BE2C (cell line): ENCODE results near the gene ITGAV.

Experiments
- DNase-seq: peaks from one replicate; pipeline ENCODE4 v3.0.0-alpha.2; 2020
- H3K27me3 ChIP-seq: fragments of 250-450 bp; sonication (Bioruptor Pico); 2 replicates; pipeline ENCODE4 v1.5.1; 2020; ENCODE audit warnings: mild to moderate bottlenecking
- H3K36me3 ChIP-seq: fragments of 250-450 bp; sonication (Bioruptor Pico); 2 replicates; pipeline ENCODE4 v1.5.1; 2020; ENCODE audit warnings: mild to moderate bottlenecking
- H3K4me1 ChIP-seq: fragments of 250-450 bp; sonication (Bioruptor Pico); 2 replicates; pipeline ENCODE4 v1.5.1; 2020
- H3K4me3 ChIP-seq: 2 replicates; pipeline ENCODE4 v1.5.1; 2011; ENCODE audit warnings: low read depth, low read length
- H3K9me3 ChIP-seq: fragments of 250-450 bp; sonication (Bioruptor Pico); 2 replicates; pipeline ENCODE4 v1.5.1; 2020
- TF ChIP-seq, protein P1 (sequence below): IDR thresholded peaks from 2 replicates; pipeline ENCODE4 v1.5.1; 2012; ENCODE audit warnings: mild to moderate bottlenecking, low read depth, low read length

Gene ITGAV

DNA sequence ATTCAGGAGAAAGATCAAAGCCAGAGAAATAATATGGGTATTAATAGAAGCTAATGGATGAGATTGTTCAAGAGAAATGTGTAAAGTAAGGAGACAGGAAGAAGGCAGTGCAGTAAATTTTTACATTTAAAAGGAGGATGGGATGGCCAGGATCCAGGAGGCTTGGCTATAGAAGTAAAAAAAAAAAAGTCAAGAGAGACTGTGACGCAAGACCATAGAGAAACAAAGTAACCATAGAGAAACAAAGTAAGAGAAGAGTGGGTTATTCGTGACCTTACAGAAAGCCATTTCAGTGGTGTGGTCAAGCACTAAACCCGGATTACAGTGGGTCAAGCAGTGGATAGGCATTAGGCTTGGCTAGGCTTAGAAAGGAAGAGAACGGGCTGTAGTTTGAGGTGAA is 93.5 kb downstream of the ITGAV start:
- TF ChIP-seq, protein P1, sequence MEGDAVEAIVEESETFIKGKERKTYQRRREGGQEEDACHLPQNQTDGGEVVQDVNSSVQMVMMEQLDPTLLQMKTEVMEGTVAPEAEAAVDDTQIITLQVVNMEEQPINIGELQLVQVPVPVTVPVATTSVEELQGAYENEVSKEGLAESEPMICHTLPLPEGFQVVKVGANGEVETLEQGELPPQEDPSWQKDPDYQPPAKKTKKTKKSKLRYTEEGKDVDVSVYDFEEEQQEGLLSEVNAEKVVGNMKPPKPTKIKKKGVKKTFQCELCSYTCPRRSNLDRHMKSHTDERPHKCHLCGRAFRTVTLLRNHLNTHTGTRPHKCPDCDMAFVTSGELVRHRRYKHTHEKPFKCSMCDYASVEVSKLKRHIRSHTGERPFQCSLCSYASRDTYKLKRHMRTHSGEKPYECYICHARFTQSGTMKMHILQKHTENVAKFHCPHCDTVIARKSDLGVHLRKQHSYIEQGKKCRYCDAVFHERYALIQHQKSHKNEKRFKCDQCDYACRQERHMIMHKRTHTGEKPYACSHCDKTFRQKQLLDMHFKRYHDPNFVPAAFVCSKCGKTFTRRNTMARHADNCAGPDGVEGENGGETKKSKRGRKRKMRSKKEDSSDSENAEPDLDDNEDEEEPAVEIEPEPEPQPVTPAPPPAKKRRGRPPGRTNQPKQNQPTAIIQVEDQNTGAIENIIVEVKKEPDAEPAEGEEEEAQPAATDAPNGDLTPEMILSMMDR, result no peak
- H3K27me3 ChIP-seq, result no peaks in the 10 kb centered on the region
- H3K4me3 ChIP-seq, result no peak overlapping the region
- H3K9me3 ChIP-seq, result no peaks in the 10 kb centered on the region
- no peaks in the 10 kb centered on the region for H3K36me3 ChIP-seq
- no peaks in the 10 kb centered on the region for H3K4me1 ChIP-seq
- no peak for DNase-seq

DNA sequence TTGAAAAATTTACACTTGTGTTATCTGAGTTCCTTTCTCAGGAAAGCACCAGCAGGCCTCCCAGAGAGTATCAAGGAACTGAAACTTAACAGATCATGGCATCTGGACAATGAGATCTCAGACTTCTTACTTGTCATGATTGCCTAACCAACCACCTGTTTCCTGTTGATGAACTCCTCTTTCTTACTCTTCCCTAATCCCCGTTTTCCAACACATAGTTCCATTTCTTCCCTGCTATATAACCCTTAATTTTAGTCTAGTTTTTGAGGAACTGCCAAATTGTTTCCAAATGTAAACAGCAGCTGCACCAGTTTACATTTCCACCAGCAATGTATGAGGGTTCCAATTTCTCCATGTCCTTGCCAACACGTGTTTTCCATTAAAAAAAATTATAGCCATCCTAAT is 98.0 kb downstream of the ITGAV start:
- Histone ChIP-seq H3K36me3 (no peaks in the 10 kb centered on the region), H3K4me3 (no peak overlapping the region), H3K4me1 (no peaks in the 10 kb centered on the region), H3K9me3 (no peaks in the 10 kb centered on the region), H3K27me3 (no peaks in the 10 kb centered on the region)
- TF ChIP-seq, protein P1, result no peak
- DNase-seq, result no peak

DNA sequence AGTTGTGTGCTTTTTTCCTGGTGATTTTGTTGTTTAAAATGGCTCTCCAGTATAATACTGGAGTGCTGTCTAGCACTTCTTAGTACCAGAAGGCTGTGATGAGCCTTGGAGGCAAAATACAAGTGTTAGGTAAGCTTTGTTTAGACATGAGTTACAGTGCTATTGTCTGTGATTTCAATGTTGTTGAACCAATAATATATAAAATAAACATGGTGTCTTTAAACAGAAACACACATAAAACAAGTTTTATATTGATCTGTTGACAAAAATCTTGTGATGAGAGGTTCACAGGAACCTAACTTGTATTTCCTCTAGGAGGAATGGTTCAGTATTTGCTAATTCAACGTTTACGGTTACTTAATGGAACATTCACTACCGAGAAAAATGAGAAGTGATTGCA is 99.0 kb downstream of the ITGAV start:
- TF ChIP-seq, protein P1, result no peak
- no peak overlapping the region for H3K4me3 ChIP-seq
- H3K4me1 ChIP-seq, result no peaks in the 10 kb centered on the region
- no peaks in the 10 kb centered on the region for H3K36me3 ChIP-seq
- H3K9me3 ChIP-seq, result no peaks in the 10 kb centered on the region
- no peaks in the 10 kb centered on the region for H3K27me3 ChIP-seq
- no peak for DNase-seq

DNA sequence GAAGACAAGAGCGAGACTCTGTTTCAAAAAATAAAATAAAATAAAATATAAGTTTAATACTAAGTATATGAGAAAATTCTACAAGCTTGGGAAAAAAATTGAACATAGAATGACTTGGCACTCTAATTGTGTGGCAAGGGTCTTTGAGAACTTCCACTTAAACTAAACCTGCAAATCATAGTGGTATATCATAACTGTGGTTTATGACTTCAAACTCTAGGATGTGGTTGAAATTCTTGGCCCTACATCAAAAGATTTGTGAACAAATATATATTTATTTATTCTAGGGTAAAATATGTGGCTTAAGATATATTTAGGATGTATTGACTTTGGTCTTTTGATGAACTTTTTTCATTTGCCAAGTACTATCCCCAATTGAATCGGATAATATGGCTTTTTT is 100.9 kb downstream of the ITGAV start:
- TF ChIP-seq, protein P1, result no peak
- H3K4me3 ChIP-seq, result no peak overlapping the region
- no peak for DNase-seq
- H3K4me1 ChIP-seq, result no peaks in the 10 kb centered on the region
- H3K27me3 ChIP-seq, result no peaks in the 10 kb centered on the region
- no peaks in the 10 kb centered on the region for H3K36me3 ChIP-seq
- H3K9me3 ChIP-seq, result no peaks in the 10 kb centered on the region

DNA sequence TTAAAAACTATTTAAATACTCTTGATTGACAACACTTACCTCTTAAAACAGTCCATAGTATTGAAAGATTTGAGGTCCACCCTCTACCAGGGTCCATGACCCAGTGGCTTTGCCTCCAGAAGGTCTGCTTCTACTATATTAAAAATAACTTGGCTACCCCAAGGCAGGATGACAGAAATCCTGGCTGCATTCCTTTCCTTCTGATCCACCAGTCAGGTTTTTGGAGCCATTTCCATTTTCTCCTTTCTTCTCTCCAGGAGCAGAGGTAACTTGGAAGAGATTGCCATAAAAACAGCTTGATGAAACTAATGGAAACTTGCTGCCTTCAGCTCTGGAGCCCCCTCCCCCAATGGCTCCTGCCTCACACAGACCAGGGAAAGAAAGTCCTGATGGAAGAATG is 101.4 kb downstream of the ITGAV start:
- no peaks in the 10 kb centered on the region for H3K27me3 ChIP-seq
- no peak for DNase-seq
- H3K4me3 ChIP-seq, result no peak overlapping the region
- no peaks in the 10 kb centered on the region for H3K9me3 ChIP-seq
- H3K36me3 ChIP-seq, result no peaks in the 10 kb centered on the region
- no peaks in the 10 kb centered on the region for H3K4me1 ChIP-seq
- TF ChIP-seq, protein P1, result no peak

DNA sequence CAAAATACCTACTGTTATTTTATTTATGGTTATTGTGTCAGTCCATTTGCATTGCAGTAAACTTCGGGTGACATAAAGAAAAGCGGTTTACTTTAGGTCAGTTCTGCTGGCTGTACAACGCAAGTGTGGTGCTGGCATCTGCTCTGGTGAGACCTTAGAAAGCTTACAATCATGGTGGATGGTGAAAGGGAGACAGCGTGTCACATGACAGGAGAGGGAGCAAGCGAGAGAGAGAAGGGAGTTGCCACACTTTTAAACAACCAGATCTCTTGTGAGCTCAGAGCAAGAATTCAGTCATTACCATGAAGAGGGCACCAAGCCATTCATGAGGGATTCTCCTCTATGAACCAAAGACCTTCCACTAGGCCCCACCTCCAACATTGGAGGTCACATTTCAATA is 102.0 kb downstream of the ITGAV start:
- Histone ChIP-seq H3K4me1 (no peaks in the 10 kb centered on the region), H3K27me3 (no peaks in the 10 kb centered on the region), H3K4me3 (no peak overlapping the region), H3K9me3 (no peaks in the 10 kb centered on the region), H3K36me3 (no peaks in the 10 kb centered on the region)
- DNase-seq, result no peak
- TF ChIP-seq, protein P1, result no peak
